Left lobe of liver (tissue), 2 donors: ENCODE data around the gene ISLR. TPM values are rescaled to one million over a fixed set of nuclear protein-coding genes. Genes with fewer than 3 reads are reported as not detected.
A peak's percentile ranks its signal among the peaks of the same experiment; 100 is the strongest.

Experiments used
- ATAC-seq: fragments of 200-7000 bp; cut with Tn5 transposase; one replicate; pipeline ENCODE4 v1.9.1; 2020; ENCODE audit warnings: mild to moderate bottlenecking, moderate library complexity
- DNase-seq: peaks from one replicate; pipeline ENCODE4 v3.0.0-alpha.2; 2020; ENCODE audit warnings: low spot score
- total RNA-seq: library from RNA; stranded (reverse); gene quantifications from one replicate; pipeline ENCODE4 v1.2.1, GENCODE V29; 2021
- donor health status: DM: no; HTN: no; CAD: no; lungs with moderate emphysema.
- donor health status: DM: no; HTN: yes; CAD: no.

Gene ISLR
- total RNA-seq, 1 donor from 2014 or later = 2.3 TPM

DNA sequence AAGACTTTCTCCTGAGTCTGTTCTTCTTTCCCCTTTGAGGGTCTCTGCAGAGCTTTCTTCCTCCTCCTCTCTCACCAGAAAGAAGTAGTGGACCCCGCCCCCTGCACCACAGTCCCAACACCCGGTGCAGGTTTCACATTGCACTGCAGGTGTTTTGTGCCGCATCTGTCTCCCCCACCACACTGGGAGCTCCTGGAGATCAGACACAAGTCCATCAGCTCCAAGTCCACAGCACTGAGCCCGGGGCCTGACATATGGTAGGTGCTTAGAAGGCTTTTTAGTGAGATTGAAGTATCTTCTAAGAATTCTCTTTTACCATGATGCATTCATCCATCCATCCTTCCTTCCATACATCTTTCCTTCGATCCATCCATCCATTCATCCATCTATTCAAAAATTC lies 19.2 kb downstream of the ISLR start:
- no peak for ATAC-seq
- DNase-seq = no peak

DNA sequence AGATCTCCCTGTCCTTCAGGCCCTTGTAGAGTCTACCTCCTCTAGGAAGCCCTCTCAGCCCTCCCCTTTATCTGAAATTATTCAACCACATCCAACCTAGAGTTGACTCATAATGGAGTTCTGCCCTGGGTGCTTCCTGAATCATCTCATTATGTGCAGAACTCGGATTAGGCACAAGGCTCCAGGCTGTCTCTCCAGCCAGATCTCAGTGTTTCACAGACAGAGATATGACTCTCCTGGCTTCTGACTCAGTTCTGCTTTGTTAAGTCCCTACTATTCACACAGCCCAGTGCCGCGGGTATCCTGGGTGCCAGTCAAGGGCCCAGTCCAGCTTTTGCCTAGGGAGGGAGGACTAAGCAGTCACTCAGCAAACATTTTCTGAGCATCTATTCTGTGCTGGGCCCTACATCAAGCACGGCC lies 19.8 kb downstream of the ISLR start:
- ATAC-seq = no peak
- DNase-seq = no peak

DNA sequence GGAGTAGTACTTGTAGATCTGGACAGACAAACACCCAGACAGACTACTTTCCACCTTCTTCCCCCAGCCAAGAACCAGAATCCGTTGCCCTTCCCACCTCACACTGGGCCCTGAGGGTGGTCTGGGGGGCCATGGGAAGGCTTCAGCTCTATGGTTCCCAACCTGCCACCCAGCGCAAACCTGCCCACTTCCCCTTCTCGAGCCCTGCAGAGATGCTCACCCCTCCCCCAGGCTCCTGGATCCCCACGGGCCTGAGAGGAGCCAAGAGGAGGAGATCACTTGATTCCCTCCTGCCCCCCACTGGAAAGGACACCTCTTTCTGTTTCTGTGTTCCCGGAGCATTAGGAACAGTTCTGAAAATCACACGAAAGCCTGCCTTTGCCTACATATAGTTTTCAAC lies 20.4 kb downstream of the ISLR start:
- no peak for ATAC-seq
- no peak for DNase-seq

DNA sequence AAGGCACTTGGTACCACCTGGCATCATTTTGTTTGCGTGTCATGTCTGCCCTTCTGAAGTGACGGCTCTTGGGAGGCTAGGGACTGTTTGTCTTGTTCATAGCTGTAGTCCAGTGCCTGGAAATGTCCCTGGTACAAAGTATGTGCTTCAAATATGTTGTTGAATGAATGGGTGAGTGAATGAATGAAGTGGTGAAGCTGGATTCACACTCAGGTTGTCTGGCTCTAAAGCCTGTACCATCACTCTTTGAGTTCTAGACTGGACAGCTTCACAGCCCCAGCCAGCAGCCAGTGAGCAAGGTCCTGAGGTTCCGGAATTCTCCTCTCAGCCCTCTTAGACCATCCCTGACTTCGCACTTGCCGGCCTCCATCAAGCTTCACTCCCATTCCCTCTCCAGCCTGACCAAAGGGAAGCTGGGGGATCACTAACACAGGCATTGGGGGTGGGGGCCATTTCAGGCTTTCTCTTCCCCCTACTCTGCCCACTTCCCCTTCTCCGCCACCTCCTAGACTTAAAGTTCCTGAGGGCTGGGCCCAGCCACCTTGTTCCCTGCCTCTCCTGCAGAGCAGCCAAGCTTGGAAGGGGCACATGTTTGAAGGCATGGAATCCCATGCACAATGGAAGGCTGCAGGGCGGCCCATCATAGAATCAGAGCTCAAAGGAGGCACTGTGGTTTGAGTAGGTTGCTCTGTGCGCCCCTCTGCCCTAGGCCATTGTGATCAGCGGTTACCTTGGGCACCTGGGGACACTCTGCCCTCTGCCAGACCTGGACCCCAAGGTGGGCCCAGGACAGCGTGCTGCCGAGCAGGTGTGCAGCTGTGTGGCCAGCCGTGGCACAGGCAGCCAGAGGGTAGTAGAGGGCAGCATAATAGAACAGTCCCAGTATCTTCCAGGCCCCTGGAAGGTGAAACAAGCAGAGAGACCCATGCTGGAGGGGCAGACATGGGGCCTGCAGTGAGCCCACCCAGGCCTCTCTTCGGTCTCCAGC lies 21.4 kb downstream of the ISLR start:
- no peak for ATAC-seq
- no peak for DNase-seq

DNA sequence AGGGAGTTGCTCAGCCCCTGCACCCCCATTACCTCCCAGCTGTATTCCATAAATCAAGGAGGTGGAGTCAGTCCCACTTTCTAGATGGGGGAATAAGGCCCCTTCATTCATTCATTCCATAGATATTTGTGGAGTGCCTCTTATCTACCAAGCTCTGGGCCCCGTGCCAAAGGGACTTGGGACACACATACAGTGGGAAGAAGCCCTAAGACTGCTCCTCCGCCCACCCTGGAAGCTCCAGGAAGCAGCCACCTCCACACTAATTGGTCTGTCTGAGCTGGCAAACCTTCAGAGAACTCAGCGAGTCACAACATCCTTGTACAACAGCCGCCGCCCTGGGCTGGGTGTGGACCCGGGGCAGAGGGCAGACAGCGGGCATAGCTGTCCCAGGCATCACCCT lies 22.7 kb downstream of the ISLR start:
- no peak for ATAC-seq
- DNase-seq = no peak

DNA sequence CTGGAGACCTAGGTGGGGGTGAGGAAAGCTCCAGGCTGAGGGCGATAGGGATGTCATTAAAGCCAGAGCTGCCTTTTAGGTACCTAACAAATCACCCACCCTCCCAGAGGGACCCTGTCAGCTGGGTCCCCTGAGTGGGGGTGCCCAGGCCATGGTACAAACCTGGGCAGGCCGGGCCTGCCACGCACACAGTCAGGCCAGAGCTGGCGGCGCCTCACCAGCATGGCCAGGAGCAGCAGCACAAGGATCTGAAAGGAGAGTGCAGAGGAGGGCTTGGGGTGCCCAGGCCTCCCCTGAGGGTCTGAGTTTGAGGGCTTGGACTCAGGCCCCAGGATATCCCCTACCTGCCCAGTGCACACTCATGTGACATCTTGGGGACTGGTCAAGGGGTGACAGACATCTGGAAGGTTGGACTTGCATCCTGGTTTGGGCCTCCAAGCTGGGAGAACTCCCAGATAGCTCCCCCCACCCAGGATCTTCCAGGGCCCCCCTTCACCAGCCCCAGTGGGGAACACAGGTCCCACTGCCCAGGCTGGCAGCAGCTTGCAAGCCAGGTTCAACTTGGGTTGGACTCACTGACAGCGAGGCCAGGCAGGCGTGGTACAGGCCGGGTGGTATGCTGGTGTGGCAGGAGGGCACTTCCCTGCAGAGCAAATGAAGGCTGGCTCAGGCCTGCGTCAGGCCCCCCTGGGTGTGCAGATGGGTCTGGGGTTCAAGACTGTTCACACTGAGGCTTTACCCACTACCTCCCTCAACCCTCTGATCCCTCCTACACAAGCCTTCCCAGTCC lies 23.9 kb downstream of the ISLR start:
- no peak for DNase-seq
- no peak for ATAC-seq

DNA sequence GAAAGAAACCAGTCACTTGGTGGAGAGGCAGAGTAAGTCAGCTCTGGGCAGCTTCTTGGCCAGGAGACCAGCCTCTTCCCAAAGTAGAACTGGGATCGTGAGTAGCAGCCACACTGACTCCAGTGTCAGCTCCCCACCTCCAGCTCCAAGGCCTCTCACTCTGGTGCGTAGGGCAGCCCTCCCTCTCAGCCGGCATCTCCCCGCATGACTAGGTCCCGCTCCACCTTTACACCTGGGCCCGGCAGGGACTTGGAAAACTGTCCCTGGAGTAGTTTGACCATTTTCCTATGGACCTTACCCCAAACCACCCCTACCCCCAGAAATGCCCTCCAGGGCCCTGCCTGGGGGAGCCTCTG lies 25.8 kb downstream of the ISLR start:
- DNase-seq = no peak

DNA sequence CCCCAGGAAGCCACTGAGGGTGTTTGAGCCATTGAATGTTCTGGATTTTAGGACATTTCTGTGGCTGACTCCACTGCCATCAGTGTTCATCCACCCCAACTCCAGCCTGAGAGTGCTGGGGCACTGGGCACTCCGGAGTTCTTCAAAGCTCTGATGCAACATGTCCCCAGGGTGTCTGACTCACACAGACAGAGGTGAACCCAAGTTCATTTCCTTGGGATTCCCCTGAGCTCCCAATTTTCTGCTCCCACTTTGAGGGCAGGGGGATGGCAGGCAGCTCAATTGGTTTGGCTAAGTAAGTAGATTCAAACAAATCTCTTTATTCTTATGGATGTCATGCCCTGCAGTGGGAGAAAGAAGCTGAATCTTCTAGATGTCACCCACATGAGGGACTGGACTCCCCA lies 26.9 kb downstream of the ISLR start:
- ATAC-seq (peak; percentile 17), DNase-seq (no peak)

More for the DNA sequence above, 25.8 kb downstream of the ISLR start:
- no peak for ATAC-seq

DNA sequence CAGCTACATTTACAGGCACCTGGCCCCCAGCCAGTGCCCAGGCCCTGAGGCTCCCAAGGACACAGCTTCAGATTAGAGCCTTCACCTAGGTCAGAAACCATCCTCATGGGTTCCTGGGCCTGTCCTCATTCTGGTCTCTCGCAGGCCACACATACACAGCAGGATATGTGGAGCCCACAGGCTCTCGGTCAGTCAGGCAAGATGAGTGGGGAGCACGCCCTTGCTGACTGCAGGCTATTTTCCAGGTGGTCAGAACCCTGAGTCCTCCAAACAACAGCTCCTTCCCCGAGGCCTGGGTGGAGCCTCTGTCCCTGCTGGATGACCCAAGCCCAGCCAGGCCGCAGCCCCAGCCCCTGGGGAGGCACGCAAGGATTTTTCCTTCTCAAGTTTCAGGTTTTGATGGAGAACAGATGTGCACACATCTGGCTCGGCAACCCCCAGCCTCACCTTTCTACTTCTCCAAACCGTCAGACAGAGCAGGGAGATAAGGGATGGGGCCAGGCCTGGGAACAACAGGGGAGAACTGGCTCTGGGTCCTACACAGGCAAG lies 27.4 kb downstream of the ISLR start:
- no peak for DNase-seq
- no peak for ATAC-seq

DNA sequence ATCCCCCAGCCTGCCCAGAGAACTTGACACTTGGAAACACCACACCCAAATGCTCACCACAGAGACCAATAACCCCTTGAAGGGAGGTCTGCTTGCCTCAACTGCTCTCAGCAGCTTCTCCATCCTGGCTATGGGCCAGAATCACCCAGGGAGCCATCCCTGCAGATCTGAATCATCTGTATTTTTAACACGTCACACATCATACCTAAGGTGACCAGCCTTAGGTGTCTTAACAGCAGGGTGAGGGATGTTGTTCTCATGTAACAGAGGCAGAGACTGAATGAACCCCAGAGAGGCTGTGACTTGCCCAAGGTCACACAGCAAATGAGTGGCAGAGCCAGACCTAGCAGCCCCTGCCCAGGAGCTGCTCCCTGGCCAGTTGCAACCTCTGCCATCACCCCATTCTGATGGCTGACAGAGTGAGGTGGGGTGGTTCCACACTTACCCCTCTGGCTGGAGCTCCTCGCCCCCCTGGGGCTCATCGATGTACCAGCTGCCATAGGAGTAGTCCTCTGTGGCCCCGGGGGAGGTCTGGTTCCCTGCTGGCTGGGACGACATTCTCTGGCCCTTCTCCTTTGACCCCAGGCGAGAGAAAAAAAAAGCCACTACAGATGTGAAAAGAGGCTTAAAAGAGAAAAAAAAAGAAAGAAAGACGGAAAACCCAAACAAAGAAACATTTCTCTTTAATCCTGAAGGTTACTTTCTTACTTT lies 28.4 kb downstream of the ISLR start:
- ATAC-seq (no peak), DNase-seq (no peak)

DNA sequence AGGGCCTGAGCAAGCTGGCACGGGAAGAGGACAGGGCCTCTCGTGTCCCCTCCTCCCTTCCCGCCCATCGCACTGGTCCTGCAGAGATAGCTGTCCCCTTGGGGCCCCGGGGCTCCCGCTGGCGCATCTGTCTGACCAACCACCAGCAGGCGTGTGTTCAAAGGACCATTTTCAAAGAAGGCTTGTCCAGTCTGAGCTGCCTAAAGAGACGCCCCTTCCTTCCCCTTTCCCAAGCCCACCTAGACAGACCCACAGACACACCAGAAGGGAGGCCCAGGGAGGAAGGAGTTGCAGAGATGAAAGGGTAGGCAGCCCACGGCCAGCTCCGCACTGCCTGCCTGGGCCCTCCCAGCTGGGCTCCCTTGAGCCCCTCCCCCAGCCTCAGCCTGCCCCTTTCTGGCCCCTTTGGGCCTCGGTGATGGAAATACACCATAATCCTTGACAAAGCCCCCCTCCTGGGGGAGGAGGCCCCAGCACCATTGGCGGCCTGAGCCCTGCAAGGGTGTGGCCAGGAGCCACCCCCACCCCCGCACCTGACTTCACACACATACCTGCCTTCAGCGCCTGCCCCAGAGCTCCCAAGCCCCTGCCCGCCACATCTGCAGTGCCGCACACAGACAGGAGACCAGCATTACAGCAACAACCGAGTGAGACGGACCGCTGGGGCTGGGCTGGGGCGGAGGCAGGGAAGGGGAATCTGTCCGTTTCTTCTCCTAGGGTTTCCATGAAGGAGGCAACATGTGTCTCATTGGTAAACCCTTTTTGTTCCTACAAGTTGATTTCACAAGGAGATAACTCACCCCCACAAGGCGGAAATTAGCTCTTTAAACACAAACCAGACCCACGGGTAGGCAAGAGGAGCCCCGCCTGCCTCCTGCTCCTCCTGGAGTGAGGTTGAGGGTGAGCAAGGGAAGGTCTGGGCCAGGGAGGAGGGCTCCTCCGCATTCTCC lies 29.2 kb downstream of the ISLR start, which contains the start of gene STRA6:
Gene STRA6, minus strand, starts transcription at position 336 of the 950 bp plus-strand sequence. CDS start 520 bp downstream, outside the sequence.
- DNase-seq (no peak), ATAC-seq (no peak)

DNA sequence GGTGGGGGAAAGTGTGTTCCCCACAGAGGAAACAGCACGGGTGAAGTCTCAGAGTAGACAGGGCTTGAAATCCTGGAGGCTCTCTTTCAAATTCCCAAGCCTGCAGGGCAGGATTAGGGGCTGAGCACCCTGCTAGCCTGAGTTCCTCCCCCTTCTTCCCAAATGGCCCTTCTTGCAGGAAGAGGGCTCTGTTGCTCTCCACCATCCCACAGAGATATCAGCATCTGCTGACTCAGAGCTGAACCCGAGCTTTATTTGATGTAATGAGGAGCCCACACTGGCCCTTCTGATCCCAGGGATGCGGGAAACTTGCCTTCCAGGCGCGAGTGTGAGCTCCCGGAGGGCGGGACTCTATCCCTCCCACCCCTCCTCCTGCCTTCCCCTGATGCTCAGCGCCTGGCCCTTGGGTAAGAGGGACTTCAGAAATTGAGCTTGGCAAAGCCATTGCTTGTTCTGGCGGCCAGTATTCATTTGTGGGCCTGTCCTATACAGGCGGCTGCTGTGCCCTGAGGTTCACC lies 30.5 kb downstream of the ISLR start:
- no peak for DNase-seq
- no peak for ATAC-seq

DNA sequence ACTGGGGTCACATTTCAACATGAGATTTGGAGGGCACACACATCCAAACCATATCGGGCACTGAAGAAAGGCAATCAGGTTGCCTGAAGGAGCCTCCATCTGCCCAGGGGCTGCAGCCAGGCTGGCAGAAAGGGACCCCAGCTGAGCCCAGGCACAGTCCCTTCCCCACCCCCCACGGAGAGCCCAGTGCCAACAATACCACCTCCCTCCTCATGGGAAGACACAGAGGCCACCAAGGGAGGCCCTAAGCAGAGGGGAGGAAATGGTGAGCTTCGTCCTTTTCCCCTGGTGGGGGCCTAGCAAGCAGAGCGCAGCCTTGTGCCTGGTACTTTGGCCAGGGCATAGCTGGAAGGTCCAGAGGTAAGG lies 32.1 kb downstream of the ISLR start:
- DNase-seq (no peak), ATAC-seq (no peak)

DNA sequence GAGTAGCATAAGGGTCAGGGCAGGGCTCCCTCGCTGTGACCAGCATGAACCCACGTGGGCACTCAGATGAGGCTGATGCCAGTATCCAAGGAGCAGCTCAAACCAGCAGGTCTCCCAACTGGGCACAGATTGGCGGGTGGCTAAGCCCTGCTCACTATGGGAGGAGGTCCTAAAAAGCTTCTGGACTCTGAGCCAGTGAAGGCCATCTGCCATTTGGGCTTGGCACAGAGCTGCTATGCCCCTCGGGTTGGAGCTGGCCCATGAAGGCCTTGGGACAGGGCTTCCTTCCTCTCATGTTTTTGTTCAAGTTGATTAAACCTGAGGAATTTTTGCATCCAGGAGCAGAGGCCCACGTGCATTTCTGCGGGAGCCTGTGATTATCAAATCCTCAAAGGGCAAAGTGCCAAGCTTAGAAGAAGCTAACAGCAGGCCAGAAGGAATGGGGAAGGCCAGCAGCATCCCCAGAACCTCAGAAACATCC lies 33.3 kb downstream of the ISLR start:
- ATAC-seq (no peak), DNase-seq (no peak)

DNA sequence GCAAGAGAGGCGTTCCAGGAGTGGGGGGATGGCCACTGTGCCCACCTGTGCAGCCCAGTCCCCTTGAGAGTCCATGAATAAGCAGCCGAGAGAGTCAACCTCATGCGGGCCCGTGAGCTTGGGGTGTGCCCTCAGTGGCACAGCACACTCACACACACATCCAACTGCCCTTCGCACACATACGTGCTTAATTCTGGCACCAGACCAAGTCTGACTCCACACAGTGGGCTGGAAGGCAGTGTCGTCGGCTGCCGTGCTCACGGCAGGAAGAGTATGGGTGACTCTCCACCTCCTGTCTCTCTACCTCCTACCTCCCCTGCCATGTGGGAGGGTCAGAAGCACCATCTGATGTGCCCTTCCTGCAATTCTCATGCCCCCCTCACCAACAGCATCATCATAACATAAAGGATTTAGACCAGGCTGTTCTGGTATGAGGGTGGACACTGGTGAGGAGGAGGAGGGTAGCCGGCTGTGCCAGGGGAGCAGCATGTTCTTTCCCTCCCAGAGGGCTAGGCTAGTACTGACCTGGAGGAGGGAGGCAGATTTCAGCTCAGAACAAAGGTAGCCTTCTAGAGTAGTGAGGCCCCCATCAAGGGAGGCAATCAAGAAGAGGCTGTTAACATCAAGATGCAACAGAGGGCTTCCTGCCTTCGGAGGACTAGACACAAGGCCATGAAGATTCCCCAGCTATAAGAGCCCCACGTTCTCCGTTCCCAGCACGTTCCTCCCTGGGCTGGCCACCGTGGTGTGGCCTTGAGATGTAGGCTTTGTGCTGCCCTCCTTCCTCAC lies 34.3 kb downstream of the ISLR start:
- no peak for DNase-seq
- ATAC-seq = no peak

DNA sequence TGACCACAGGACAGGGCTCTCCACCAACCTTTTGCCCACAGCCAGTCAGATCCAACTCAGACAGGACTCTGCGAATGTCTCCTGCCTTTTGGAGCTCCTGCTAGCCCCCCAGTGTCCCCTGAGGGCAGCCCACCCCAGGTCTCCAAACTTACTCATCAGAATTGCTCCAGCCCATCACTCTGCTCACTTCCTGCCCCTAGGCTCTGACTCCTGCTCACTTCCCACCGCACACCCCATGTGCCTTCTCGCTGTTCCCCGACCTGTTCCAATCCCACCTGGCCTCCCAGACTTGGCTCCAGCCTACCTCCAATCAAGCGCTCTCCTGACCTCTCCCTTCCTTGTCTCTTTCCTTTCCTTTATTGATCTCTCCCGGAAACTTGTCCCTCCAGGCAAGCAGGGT lies 35.0 kb downstream of the ISLR start:
- DNase-seq = no peak
- ATAC-seq = no peak

DNA sequence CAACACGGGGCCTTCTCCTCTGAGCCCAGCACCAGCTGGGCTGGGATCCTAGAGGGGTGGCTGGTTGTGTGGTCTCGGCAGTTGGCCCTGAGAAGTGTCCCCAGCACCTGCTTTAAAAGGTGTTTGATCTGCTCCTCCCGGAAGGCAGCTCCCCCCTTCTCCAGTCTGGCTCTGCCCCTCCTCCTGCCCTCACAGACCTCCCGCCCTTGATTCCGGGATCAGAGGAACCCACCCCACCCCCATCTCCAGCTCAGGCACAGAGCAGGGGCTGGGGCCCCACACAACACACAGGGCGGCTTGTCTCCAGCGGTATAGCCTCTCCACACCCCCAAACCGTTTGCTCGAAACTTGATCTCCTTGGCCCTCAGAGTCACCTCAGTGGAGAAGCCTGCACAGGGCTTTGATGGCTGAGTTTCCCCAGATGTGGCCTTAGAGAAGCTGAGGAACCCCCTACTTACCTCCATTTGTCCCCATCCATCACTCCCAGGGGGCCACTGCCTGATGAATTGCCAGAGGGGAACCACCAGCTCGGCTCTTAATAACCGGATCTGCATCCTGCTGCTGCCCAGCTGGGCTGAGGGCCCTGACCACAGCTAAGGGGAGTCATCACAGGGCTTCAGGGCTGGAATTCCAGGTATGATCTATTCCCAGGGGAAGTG lies 35.5 kb downstream of the ISLR start:
- DNase-seq (no peak), ATAC-seq (no peak)

DNA sequence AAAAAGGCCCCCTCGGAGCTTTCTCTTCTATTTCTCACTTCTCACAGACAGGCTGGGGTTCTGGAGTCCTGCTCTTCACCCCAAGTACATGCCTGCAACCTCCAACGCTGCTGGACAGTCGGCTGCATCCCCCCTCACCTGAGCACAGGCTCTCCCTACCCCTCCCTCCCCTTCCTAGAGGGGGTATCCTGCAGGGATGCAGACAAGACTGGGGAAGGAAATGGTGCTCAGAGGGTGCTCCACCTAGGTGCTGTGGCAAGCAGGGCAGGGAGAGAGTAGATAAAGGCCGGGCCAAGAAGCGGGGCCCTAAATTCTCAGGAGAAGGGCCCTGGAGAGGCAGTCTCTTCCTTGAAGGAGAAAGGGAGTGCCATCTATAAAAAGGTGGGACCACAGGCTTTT lies 36.0 kb downstream of the ISLR start:
- no peak for ATAC-seq
- DNase-seq = no peak
